Endothelial cell of umbilical vein (primary cell): Measurements from ENCODE around the gene RBKS. TPM values are rescaled to one million over a fixed set of nuclear protein-coding genes. Genes with fewer than 3 reads are reported as not detected.

Experiments used
- BruUV-seq: library from RNA; stranded (reverse); fragments of 400-500 nt; replicated peaks from 2 replicates; lab custom pipeline; 2021; lab: Mats Ljungman, UMichigan
- CTCF ChIA-PET: fragments of 300-600, 350-600 bp; sonication (Branson Sonifier 250); formaldehyde crosslinking; loops from one replicate; lab custom pipeline; 2021; ENCODE audit warnings: antibody characterized with exemption, inconsistent platforms; lab: Charles Lee
- POLR2A ChIA-PET: fragments of 300-600, 350-600 bp; sonication (Branson Sonifier 250); formaldehyde crosslinking; loops from one replicate; lab custom pipeline; 2021; ENCODE audit warnings: antibody characterized with exemption, inconsistent platforms; lab: Charles Lee
- DNase-seq: peaks from one replicate; pipeline ENCODE4 v3.0.0-alpha.2; 2011; ENCODE audit warnings: low read depth, low spot score
- FAIRE-seq: peaks from 2 replicates; lab custom pipeline; 2011; peaks lifted over from hg19 to GRCh38; lab: Jason Lieb, UNC
- H2AFZ ChIP-seq: 2 replicates; pipeline ENCODE4 v1.6.0; 2012; ENCODE audit warnings: low read depth, low read length, control low read depth, inconsistent platforms
- H3K27ac ChIP-seq: 2 replicates; pipeline ENCODE4 v1.5.1; 2011; ENCODE audit warnings: low read depth, mild to moderate bottlenecking, control low read depth, low read length, moderate library complexity; ENCODE audit not compliant: insufficient read depth
- H3K27me3 ChIP-seq, 2 experiments: 2 replicates each; pipeline versions ENCODE4 v1.6.0 to v1.6.1; 2011; ENCODE audit warnings: low read length in 2 of 2, mixed read lengths in 1 of 2; ENCODE audit not compliant: control insufficient read depth in 2 of 2, insufficient read depth in 2 of 2
- H3K36me3 ChIP-seq, 2 experiments: 2 replicates in 1 of 2; 3 replicates in 1 of 2; pipeline ENCODE4 v1.5.1; 2011; ENCODE audit warnings: low read length in 2 of 2, mild to moderate bottlenecking in 1 of 2, moderate library complexity in 1 of 2; ENCODE audit not compliant: control insufficient read depth in 2 of 2, insufficient read depth in 2 of 2; ENCODE audit errors: extremely low read depth in 1 of 2
- H3K4me1 ChIP-seq: 3 replicates; pipeline ENCODE4 v1.5.1; 2011; ENCODE audit warnings: mild to moderate bottlenecking, low read length; ENCODE audit not compliant: control insufficient read depth, insufficient read depth; ENCODE audit errors: extremely low read depth
- H3K4me2 ChIP-seq: 2 replicates; pipeline ENCODE4 v1.6.1; 2011; ENCODE audit warnings: low read length, control low read depth, mixed read lengths; ENCODE audit not compliant: insufficient read depth
- H3K4me3 ChIP-seq, 3 experiments: fragments of 200-600 bp in 1 of 3; sonication (generic), shearing (Covaris generic) in 1 of 3; replicated peaks in 1 of 3; 2 replicates each; pipeline ENCODE4 v1.5.1; 2011 to 2016; ENCODE audit warnings: control low read depth in 3 of 3, low read length in 3 of 3, mild to moderate bottlenecking in 2 of 3, inconsistent platforms in 1 of 3, low read depth in 1 of 3, moderate library complexity in 1 of 3; ENCODE audit not compliant: insufficient read depth in 1 of 3
- H3K79me2 ChIP-seq: 2 replicates; pipeline ENCODE4 v1.6.0; 2012; ENCODE audit warnings: low read length, inconsistent platforms; ENCODE audit not compliant: control insufficient read depth, insufficient read depth
- H3K9ac ChIP-seq: replicated peaks from 2 replicates; pipeline ENCODE3; 2011; ENCODE audit warnings: low read length, control low read depth; ENCODE audit not compliant: insufficient read depth; ENCODE audit errors: extremely low read depth
- H3K9me1 ChIP-seq: replicated peaks from 3 replicates; pipeline ENCODE4 v1.6.0; 2011; ENCODE audit warnings: mild to moderate bottlenecking, low read length; ENCODE audit not compliant: control insufficient read depth, insufficient read depth; ENCODE audit errors: extremely low read depth
- H3K9me3 ChIP-seq: replicated peaks from 2 replicates; pipeline ENCODE4 v1.5.1; 2012; ENCODE audit warnings: low read length, inconsistent platforms; ENCODE audit not compliant: control insufficient read depth, insufficient read depth
- H4K20me1 ChIP-seq: replicated peaks from 2 replicates; pipeline ENCODE3; 2011; ENCODE audit warnings: mild to moderate bottlenecking, low read length; ENCODE audit not compliant: control insufficient read depth, insufficient read depth; ENCODE audit errors: extremely low read depth
- CTCF ChIP-seq, 2 donors: IDR thresholded peaks; 1 replicate in 1 of 2; 2 replicates in 1 of 2; pipeline ENCODE4 v1.5.1; 2011; ENCODE audit warnings: low read length in 2 of 2, mild to moderate bottlenecking in 2 of 2, moderate library complexity in 2 of 2, control low read depth in 1 of 2, inconsistent platforms in 1 of 2, low read depth in 1 of 2; ENCODE audit not compliant: insufficient read depth in 1 of 2; ENCODE audit errors: extremely low read depth in 1 of 2
- EZH2 ChIP-seq: IDR thresholded peaks from 2 replicates; pipeline ENCODE4 v1.6.1; 2012; ENCODE audit warnings: borderline replicate concordance, low read depth, mild to moderate bottlenecking, moderate library complexity, low read length, inconsistent platforms; ENCODE audit not compliant: severe bottlenecking
- FOS ChIP-seq: IDR thresholded peaks from 2 replicates; pipeline ENCODE4 v1.6.1; 2011; ENCODE audit warnings: mild to moderate bottlenecking, low read length, moderate library complexity, borderline replicate concordance; ENCODE audit not compliant: insufficient read depth
- GATA2 ChIP-seq: IDR thresholded peaks from 2 replicates; pipeline ENCODE4 v1.7.0; 2011; ENCODE audit warnings: low read depth, mild to moderate bottlenecking, moderate library complexity, mixed read lengths, low read length; ENCODE audit not compliant: insufficient read length, insufficient read depth
- JUN ChIP-seq: IDR thresholded peaks from 2 replicates; pipeline ENCODE4 v1.6.1; 2011; ENCODE audit warnings: borderline replicate concordance, low read depth; ENCODE audit not compliant: insufficient read length, insufficient read depth
- MAX ChIP-seq: IDR thresholded peaks from 2 replicates; pipeline ENCODE4 v1.6.1; 2011; ENCODE audit not compliant: insufficient read depth, insufficient read length
- MYC ChIP-seq: IDR thresholded peaks from one replicate; pipeline ENCODE4 v1.6.1; 2011; ENCODE audit warnings: mild to moderate bottlenecking, low read depth, low read length
- POLR2A ChIP-seq: IDR thresholded peaks from 2 replicates; pipeline ENCODE4 v1.6.1; 2012; ENCODE audit warnings: low read depth, mild to moderate bottlenecking, control low read depth, low read length
- POLR2AphosphoS5 ChIP-seq: IDR thresholded peaks from 2 replicates; pipeline ENCODE4 v1.6.1; 2012; ENCODE audit warnings: low read depth, mild to moderate bottlenecking, control low read depth, low read length, moderate library complexity; ENCODE audit not compliant: insufficient read depth
- dilution Hi-C: fragments of 300-500 bp; cut with MboI; formaldehyde crosslinking; loops from one replicate; pipeline ENCODE4 v1.15.0; 2019; ENCODE audit warnings: low sequenced_read_pairs; ENCODE audit not compliant: extremely low pct_ligation_motif_present
- intact Hi-C: fragments of 100-400 bp; cut with micrococcal nuclease; formaldehyde crosslinking; loops from one replicate; pipeline ENCODE4 v1.10.0; 2022
- polyA plus RNA-seq, 4 experiments: library from polyadenylated mRNA; depleted of rRNA in 3 of 4; stranded (reverse) in 3 of 4; unstranded in 1 of 4; fragments of >200 nt; gene quantifications; 2 replicates each; pipeline versions ENCODE4 v1.2.1 to v1.2.3, GENCODE V29; 2011 to 2012; ENCODE audit warnings: missing spikeins in 1 of 4
- total RNA-seq: library from RNA; stranded (reverse); gene quantifications from 2 replicates; pipeline ENCODE4 v1.2.3, GENCODE V29; 2021

Gene RBKS
- total and polyA plus RNA-seq, 2 donors (not counting 3 experiments of a cell fraction or from before 2014, with no cell fraction given): 0.64 to 1.8 TPM

- Histone ChIP-seq H3K27me3 (no peaks in the 10 kb centered on the region), H3K9me3 (no peaks in the 10 kb centered on the region), H3K27ac (no peak overlapping the region), H3K36me3 (peaks cover 0 to 6% of the 10 kb centered on the region in 2 experiments), H3K9me1 (no peaks in the 10 kb centered on the region), H4K20me1 (no peaks in the 10 kb centered on the region), H2AFZ (no peak overlapping the region), H3K4me1 (no peaks in the 10 kb centered on the region), H3K79me2 (no peaks in the 10 kb centered on the region), H3K4me3 (no peak overlapping the region), H3K9ac (no peak overlapping the region), H3K4me2 (no peak overlapping the region)
- ChIA-PET CTCF (no interaction called here), POLR2A (no interaction called here)
- no peak for TF ChIP-seq POLR2A
- TF ChIP-seq MAX: no peak
- no peak for TF ChIP-seq POLR2AphosphoS5
- TF ChIP-seq CTCF (IDR thresholded peaks at IDR 0.05; ENCODE audit: extremely low read depth in 1 of 2, insufficient read depth in 1 of 2, low read depth in 1 of 2, low read length in 2 of 2): no peak
- TF ChIP-seq GATA2: no peak
- no peak for TF ChIP-seq EZH2
- TF ChIP-seq JUN: no peak
- TF ChIP-seq FOS: no peak
- TF ChIP-seq MYC: no peak
- dilution Hi-C loops (no loop called here), intact Hi-C loops (loop anchor here (10.0 kb wide), 1 partner anchor 157 kb away; no protein-coding TSS in a partner anchor)
- no peak for FAIRE-seq
- no TSS peak for BruUV-seq
- no peak for DNase-seq
Measured at GRCh38 chr2:27897717-27898116, 7.5 kb upstream of the RBKS start.
